ENCODE data around the gene TUBB1.

GRCh38 chr20:59022754-59023153 lies 3.5 kb downstream of the TUBB1 start:
- TF ChIP-seq CTCF (IDR thresholded peaks at IDR 0.05) (no peak), EZH2 (IDR thresholded peaks at IDR 0.05) (no peak)
